Ectodermal cell (in vitro differentiated cells): Measurements from ENCODE around the gene LDAH.

ENCODE experiments used
- H3K27ac ChIP-seq: 2 replicates; pipeline ENCODE4 v1.7.0; 2013; ENCODE audit warnings: mild to moderate bottlenecking, low read depth, low read length; ENCODE audit not compliant: insufficient read depth, poor library complexity, severe bottlenecking
- H3K27me3 ChIP-seq: 2 replicates; pipeline ENCODE4 v1.7.0; 2013; ENCODE audit warnings: mild to moderate bottlenecking, low read length; ENCODE audit not compliant: insufficient read depth, control insufficient read depth, poor library complexity, severe bottlenecking
- H3K36me3 ChIP-seq: one replicate; pipeline ENCODE4 v1.7.0; 2013; ENCODE audit warnings: low read length; ENCODE audit not compliant: control insufficient read depth, insufficient read depth
- H3K4me1 ChIP-seq: one replicate; pipeline ENCODE4 v1.7.0; 2013; ENCODE audit warnings: low read length; ENCODE audit not compliant: control insufficient read depth, insufficient read depth
- H3K4me3 ChIP-seq: 2 replicates; pipeline ENCODE4 v1.7.0; 2013; ENCODE audit warnings: low read depth, low read length, control low read depth; ENCODE audit not compliant: insufficient read depth
- H3K9me3 ChIP-seq: 2 replicates; pipeline ENCODE4 v1.7.0; 2013; ENCODE audit warnings: mild to moderate bottlenecking, low read length, moderate library complexity; ENCODE audit not compliant: control insufficient read depth
- WGBS, 2 experiments: methylation state at CpG; one replicate each; pipeline ENCODE4 v1.1.7; 2013; ENCODE audit warnings: missing lambda C conversion rate in 2 of 2; 5-methylcytosine and 5-hydroxymethylcytosine counted together

Gene LDAH

GRCh38 chr2:20834331-20834730 lies 11.4 kb upstream of the LDAH start:
- Histone ChIP-seq H3K27me3 (peaks cover 7% of the 10 kb centered on the region), H3K9me3 (no peaks in the 10 kb centered on the region), H3K27ac (no peak overlapping the region), H3K4me1 (no peaks in the 10 kb centered on the region), H3K4me3 (no peak overlapping the region), H3K36me3 (no peaks in the 10 kb centered on the region)
- 100% methylated on average over 1 of the region's 2 CpGs for WGBS, 2 experiments

- no peak overlapping the region for H3K4me3 ChIP-seq
- no peaks in the 10 kb centered on the region for H3K9me3 ChIP-seq
- no peaks in the 10 kb centered on the region for H3K4me1 ChIP-seq
- H3K36me3 ChIP-seq = no peaks in the 10 kb centered on the region
- no peak overlapping the region for H3K27ac ChIP-seq
- peaks cover 11% of the 10 kb centered on the region for H3K27me3 ChIP-seq
Observed at GRCh38 chr2:20832606-20833005, 9.7 kb upstream of the LDAH start.

GRCh38 chr2:20829861-20830260 lies 7.0 kb upstream of the LDAH start:
- Histone ChIP-seq H3K4me3 (no peak overlapping the region), H3K36me3 (no peaks in the 10 kb centered on the region), H3K4me1 (no peaks in the 10 kb centered on the region), H3K27ac (no peak overlapping the region), H3K27me3 (peaks cover 29% of the 10 kb centered on the region), H3K9me3 (no peaks in the 10 kb centered on the region)
- 50% methylated on average over 1 of the region's 1 CpG; no CpG with 5 or more reads in 1 of the 2 experiments for WGBS, 2 experiments

GRCh38 chr2:20823917-20824316 lies 1.0 kb upstream of the LDAH start:
- 91 to 95% methylated on average over 5 of the region's 5 CpGs for WGBS, 2 experiments
- Histone ChIP-seq H3K9me3 (no peaks in the 10 kb centered on the region), H3K27me3 (peaks cover 33% of the 10 kb centered on the region), H3K4me3 (no peak overlapping the region), H3K36me3 (no peaks in the 10 kb centered on the region), H3K4me1 (no peaks in the 10 kb centered on the region), H3K27ac (no peak overlapping the region)

GRCh38 chr2:20818820-20819219 lies 4.1 kb downstream of the LDAH start:
- Histone ChIP-seq H3K4me1 (no peaks in the 10 kb centered on the region), H3K4me3 (no peak overlapping the region), H3K27me3 (peaks cover under 1% of the 10 kb centered on the region), H3K36me3 (no peaks in the 10 kb centered on the region), H3K27ac (no peak overlapping the region), H3K9me3 (no peaks in the 10 kb centered on the region)
- WGBS, 2 experiments = 78 to 98% methylated on average over 1 to 2 of the region's 2 CpGs

- H3K9me3 ChIP-seq = no peaks in the 10 kb centered on the region
- no CpG with 5 or more reads among the region's 1 CpG for WGBS, 2 experiments
Observed at GRCh38 chr2:20815216-20815615, 7.7 kb downstream of the LDAH start.

GRCh38 chr2:20812779-20813178 lies 10.1 kb downstream of the LDAH start:
- H3K9me3 ChIP-seq = no peaks in the 10 kb centered on the region
- H3K4me3 ChIP-seq = no peak overlapping the region
- 97 to 100% methylated on average over 2 of the region's 2 CpGs for WGBS, 2 experiments

More at GRCh38 chr2:20815216-20815615, 7.7 kb downstream of the LDAH start:
- Histone ChIP-seq H3K27me3 (no peaks in the 10 kb centered on the region), H3K27ac (no peak overlapping the region), H3K4me3 (no peak overlapping the region), H3K36me3 (no peaks in the 10 kb centered on the region), H3K4me1 (no peaks in the 10 kb centered on the region)

GRCh38 chr2:20806286-20806685 lies 16.6 kb downstream of the LDAH start:
- Histone ChIP-seq H3K27ac (no peak overlapping the region), H3K9me3 (no peaks in the 10 kb centered on the region), H3K4me1 (no peaks in the 10 kb centered on the region), H3K36me3 (no peaks in the 10 kb centered on the region), H3K4me3 (no peak overlapping the region), H3K27me3 (no peaks in the 10 kb centered on the region)
- WGBS, 2 experiments = 92 to 100% methylated on average over 1 of the region's 1 CpG

More at GRCh38 chr2:20812779-20813178, 10.1 kb downstream of the LDAH start:
- Histone ChIP-seq H3K27me3 (no peaks in the 10 kb centered on the region), H3K27ac (no peak overlapping the region), H3K4me1 (no peaks in the 10 kb centered on the region), H3K36me3 (no peaks in the 10 kb centered on the region)

GRCh38 chr2:20803974-20804373 lies 18.9 kb downstream of the LDAH start:
- Histone ChIP-seq H3K4me1 (no peaks in the 10 kb centered on the region), H3K4me3 (no peak overlapping the region), H3K9me3 (no peaks in the 10 kb centered on the region), H3K36me3 (no peaks in the 10 kb centered on the region), H3K27ac (no peak overlapping the region), H3K27me3 (no peaks in the 10 kb centered on the region)

- Histone ChIP-seq H3K4me1 (no peaks in the 10 kb centered on the region), H3K9me3 (no peaks in the 10 kb centered on the region), H3K4me3 (no peak overlapping the region), H3K27me3 (no peaks in the 10 kb centered on the region), H3K27ac (no peak overlapping the region), H3K36me3 (no peaks in the 10 kb centered on the region)
- WGBS, 2 experiments = 92 to 94% methylated on average over 4 of the region's 4 CpGs
Observed at GRCh38 chr2:20803226-20803682, 19.6 kb downstream of the LDAH start.

- H3K4me3 ChIP-seq = no peak overlapping the region
- no peaks in the 10 kb centered on the region for H3K27me3 ChIP-seq
- no peaks in the 10 kb centered on the region for H3K36me3 ChIP-seq
- no peaks in the 10 kb centered on the region for H3K9me3 ChIP-seq
- 73 to 80% methylated on average over 3 of the region's 3 CpGs for WGBS, 2 experiments
- H3K4me1 ChIP-seq = no peaks in the 10 kb centered on the region
- no peak overlapping the region for H3K27ac ChIP-seq
Observed at GRCh38 chr2:20797096-20797495, 25.8 kb downstream of the LDAH start.
